ENCODE measurements around the gene ERBB2. TPM values are rescaled to one million over a fixed set of nuclear protein-coding genes. Genes with fewer than 3 reads are reported as not detected.

ERBB2 gene
- total and polyA plus RNA-seq, 2 of the 4 experiments (the other 2 are of a cell fraction), result 28.7 to 33.3 TPM

DNA sequence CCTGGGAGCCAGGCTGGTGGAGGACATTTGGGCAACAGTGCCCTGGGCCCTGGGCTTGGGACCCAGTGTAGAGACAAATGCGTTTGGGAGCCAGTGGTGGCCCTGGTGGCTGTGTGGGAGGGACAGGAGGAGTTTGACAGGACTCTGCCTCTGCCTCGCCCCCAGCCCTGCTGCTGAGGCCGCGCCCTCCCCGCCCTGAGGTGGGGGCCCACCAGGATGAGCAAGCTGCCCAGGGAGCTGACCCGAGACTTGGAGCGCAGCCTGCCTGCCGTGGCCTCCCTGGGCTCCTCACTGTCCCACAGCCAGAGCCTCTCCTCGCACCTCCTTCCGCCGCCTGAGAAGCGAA, 46.6 kb upstream of the ERBB2 start:
- Histone ChIP-seq H3K79me1 (ENCODE audit: low read depth in 1 of 2, low read length in 2 of 2) (peaks cover 12 to 37% of the 10 kb centered on the region in 2 experiments), H4K91ac (ENCODE audit: insufficient read depth, low read depth, low read length) (no peak overlapping the region), H3K56ac (ENCODE audit: extremely low read depth, insufficient read depth, low read length) (no peak overlapping the region), H3K4me1 (ENCODE audit: control insufficient read depth, insufficient read depth, low read length) (peaks cover 3% of the 10 kb centered on the region; the same call in 1 of the 2 replicates), H3K4me2 (ENCODE audit: low read depth, low read length) (no peak overlapping the region), H3K14ac (replicated peaks; ENCODE audit: low read depth, low read length) (no peak overlapping the region), H4K5ac (ENCODE audit: low read depth, low read length) (no peak overlapping the region), H3K4me3 (ENCODE audit: insufficient read depth, low read depth, low read length) (no peak overlapping the region), H2BK120ac (ENCODE audit: low read depth, low read length) (no peak overlapping the region), H3K27ac (ENCODE audit: insufficient read depth, low read length) (no peak overlapping the region), H3K18ac (ENCODE audit: low read depth, low read length) (no peak overlapping the region), H2AK9ac (replicated peaks; ENCODE audit: low read depth, low read length, poor library complexity) (no peak overlapping the region), H4K8ac (ENCODE audit: low read depth in 2 of 2, low read length in 2 of 2) (no peak overlapping the region), H3K36me3 (ENCODE audit: control insufficient read depth, insufficient read depth, low read length) (peaks cover 8% of the 10 kb centered on the region), H3K4ac (ENCODE audit: low read depth, low read length) (no peak overlapping the region), H2BK20ac (ENCODE audit: low read depth, low read length) (no peak overlapping the region), H3K9me3 (ENCODE audit: control insufficient read depth, insufficient read depth, low read length) (no peaks in the 10 kb centered on the region), H3K9me1 (ENCODE audit: insufficient read depth, low read length) (peaks cover 4% of the 10 kb centered on the region), H2BK5ac (ENCODE audit: low read depth, low read length, poor library complexity, severe bottlenecking) (no peak overlapping the region), H3K23ac (ENCODE audit: low read depth, low read length) (no peak overlapping the region), H2AFZ (replicated peaks; ENCODE audit: low read length, poor library complexity) (no peak overlapping the region), H2AK5ac (ENCODE audit: low read depth, low read length) (no peak overlapping the region), H3K9ac (ENCODE audit: low read depth, low read length) (no peak overlapping the region), H4K20me1 (ENCODE audit: insufficient read depth, low read length) (peaks cover 28% of the 10 kb centered on the region), H3K27me3 (ENCODE audit: control insufficient read depth, insufficient read depth, low read length) (no peaks in the 10 kb centered on the region), H2BK15ac (ENCODE audit: low read depth, low read length) (no peak overlapping the region)
- DNase-seq (no peak), ATAC-seq (ENCODE audit: low read depth) (no peak)
- dilution Hi-C loops (cut with HindIII; ENCODE audit: low sequenced_read_pairs, unreplicated experiment) (no loop called here), intact Hi-C loops (cut with micrococcal nuclease) (no loop called here), in situ Hi-C loops (cut with MboI; ENCODE audit: low sequenced_read_pairs) (no loop called here)
- ChIA-PET POLR2A (ENCODE audit: unreplicated experiment) (no interaction called here), CTCF (interaction anchor here (0.7 to 1.9 kb wide), 4 partner anchors 9 to 34 kb away, joined by 3 to 10 read pairs (median 6); partner anchors contain the start of genes PGAP3 and PNMT)
- TF ChIP-seq, protein P1, sequence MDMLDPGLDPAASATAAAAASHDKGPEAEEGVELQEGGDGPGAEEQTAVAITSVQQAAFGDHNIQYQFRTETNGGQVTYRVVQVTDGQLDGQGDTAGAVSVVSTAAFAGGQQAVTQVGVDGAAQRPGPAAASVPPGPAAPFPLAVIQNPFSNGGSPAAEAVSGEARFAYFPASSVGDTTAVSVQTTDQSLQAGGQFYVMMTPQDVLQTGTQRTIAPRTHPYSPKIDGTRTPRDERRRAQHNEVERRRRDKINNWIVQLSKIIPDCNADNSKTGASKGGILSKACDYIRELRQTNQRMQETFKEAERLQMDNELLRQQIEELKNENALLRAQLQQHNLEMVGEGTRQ (IDR thresholded peaks at IDR 0.05; ENCODE audit: low read depth, low read length), result no peak
- no peak for TF ChIP-seq BHLHE40 (IDR thresholded peaks at IDR 0.05; ENCODE audit: low read depth, low read length)
- TF ChIP-seq RFX5 (IDR thresholded peaks at IDR 0.05; ENCODE audit: low read depth, low read length), result no peak
- TF ChIP-seq, protein P2, sequence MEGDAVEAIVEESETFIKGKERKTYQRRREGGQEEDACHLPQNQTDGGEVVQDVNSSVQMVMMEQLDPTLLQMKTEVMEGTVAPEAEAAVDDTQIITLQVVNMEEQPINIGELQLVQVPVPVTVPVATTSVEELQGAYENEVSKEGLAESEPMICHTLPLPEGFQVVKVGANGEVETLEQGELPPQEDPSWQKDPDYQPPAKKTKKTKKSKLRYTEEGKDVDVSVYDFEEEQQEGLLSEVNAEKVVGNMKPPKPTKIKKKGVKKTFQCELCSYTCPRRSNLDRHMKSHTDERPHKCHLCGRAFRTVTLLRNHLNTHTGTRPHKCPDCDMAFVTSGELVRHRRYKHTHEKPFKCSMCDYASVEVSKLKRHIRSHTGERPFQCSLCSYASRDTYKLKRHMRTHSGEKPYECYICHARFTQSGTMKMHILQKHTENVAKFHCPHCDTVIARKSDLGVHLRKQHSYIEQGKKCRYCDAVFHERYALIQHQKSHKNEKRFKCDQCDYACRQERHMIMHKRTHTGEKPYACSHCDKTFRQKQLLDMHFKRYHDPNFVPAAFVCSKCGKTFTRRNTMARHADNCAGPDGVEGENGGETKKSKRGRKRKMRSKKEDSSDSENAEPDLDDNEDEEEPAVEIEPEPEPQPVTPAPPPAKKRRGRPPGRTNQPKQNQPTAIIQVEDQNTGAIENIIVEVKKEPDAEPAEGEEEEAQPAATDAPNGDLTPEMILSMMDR (conservative IDR thresholded peaks at IDR 0.05; ENCODE audit: low read depth, low read length), result no peak
- no peak for TF ChIP-seq RAD21 (IDR thresholded peaks at IDR 0.05; ENCODE audit: low read length)
- TF ChIP-seq FOS (IDR thresholded peaks at IDR 0.05; ENCODE audit: low read depth, low read length), result no peak
- TF ChIP-seq CEBPB (IDR thresholded peaks at IDR 0.05; ENCODE audit: low read depth, low read length), result no peak
- TF ChIP-seq CHD1 (IDR thresholded peaks at IDR 0.05; ENCODE audit: low read depth, low read length), result no peak
- TF ChIP-seq MXI1 (IDR thresholded peaks at IDR 0.05; ENCODE audit: borderline replicate concordance, low read depth, low read length), result no peak
- TF ChIP-seq SMC3 (IDR thresholded peaks at IDR 0.05; ENCODE audit: low read depth, low read length), result no peak
- TF ChIP-seq, protein P3, sequence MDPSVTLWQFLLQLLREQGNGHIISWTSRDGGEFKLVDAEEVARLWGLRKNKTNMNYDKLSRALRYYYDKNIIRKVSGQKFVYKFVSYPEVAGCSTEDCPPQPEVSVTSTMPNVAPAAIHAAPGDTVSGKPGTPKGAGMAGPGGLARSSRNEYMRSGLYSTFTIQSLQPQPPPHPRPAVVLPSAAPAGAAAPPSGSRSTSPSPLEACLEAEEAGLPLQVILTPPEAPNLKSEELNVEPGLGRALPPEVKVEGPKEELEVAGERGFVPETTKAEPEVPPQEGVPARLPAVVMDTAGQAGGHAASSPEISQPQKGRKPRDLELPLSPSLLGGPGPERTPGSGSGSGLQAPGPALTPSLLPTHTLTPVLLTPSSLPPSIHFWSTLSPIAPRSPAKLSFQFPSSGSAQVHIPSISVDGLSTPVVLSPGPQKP (IDR thresholded peaks at IDR 0.05; ENCODE audit: borderline replicate concordance, low read depth, low read length), result no peak
- no peak for TF ChIP-seq POLR2A (IDR thresholded peaks at IDR 0.05; ENCODE audit: low read depth, low read length)
- TF ChIP-seq MAZ (IDR thresholded peaks at IDR 0.05; ENCODE audit: borderline replicate concordance, low read depth, low read length), result no peak
- no peak for TF ChIP-seq MAFK (IDR thresholded peaks at IDR 0.05; ENCODE audit: low read depth, low read length)
- no peak for TF ChIP-seq NFE2L2 (IDR thresholded peaks at IDR 0.05; ENCODE audit: low read depth, low read length)
- no peak for TF ChIP-seq RCOR1 (IDR thresholded peaks at IDR 0.05; ENCODE audit: insufficient replicate concordance, low read length)
- BruUV-seq (replicated peaks), result no TSS peak
- 80% methylated on average over 5 of the region's 12 CpGs; no CpG with 5 or more reads in 1 of the 2 experiments for WGBS, 2 experiments (ENCODE audit: extremely low coverage in 2 of 2, insufficient read length in 1 of 2)

Measured in IMR-90 (cell line).